ENCODE measurements around the gene TRPV4. TPM values are rescaled to one million over a fixed set of nuclear protein-coding genes. Genes with fewer than 3 reads are reported as not detected.
A peak's percentile ranks its signal among the peaks of the same experiment; 100 is the strongest.

TRPV4 gene
- total RNA-seq, 2 donors from 2014 or later, result not detected

DNA sequence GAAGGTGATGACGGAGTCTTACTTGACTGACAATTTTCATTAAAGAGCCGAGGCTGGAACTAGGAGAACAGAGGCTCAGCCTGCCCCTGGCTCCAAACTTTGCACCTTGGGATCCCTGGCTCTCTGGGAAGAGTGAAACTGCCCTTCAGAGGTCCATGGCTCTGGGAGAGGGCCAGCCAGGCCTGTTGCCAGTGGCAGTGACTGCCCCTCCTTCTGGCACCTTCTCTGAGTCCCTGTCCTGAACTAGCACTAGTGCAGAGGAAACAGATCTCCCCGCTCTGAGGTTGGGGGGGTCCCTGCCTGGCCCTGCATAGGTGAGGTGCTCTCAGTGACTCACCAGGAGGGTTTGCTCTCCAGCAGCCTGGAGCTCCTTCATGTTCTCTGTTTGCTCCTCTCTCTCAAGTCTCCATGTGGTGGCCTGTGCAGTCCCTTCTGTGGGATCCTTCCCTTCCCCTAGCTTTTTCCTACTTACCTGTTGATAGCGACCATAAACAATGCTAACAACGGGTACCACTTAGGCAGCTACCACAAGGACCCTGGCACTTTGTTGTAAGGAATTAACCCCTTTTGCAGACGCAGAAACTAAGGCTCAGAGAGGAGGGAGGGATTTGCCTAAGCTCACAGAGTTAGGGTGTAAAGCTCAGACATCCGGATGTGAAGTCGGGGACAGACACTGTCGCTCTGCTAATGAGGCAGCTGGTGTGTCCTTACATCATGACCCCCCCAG, 97.2 kb downstream of the TRPV4 start:
- ATAC-seq (no peak), DNase-seq (ENCODE audit: low spot score in 2 of 2) (peak in 1 of 2 donors; percentile 35)
- Mint-ChIP-seq H3K27ac (no peak overlapping the region), H3K36me3 (no peaks in the 10 kb centered on the region), H3K9me3 (no peaks in the 10 kb centered on the region)

DNA sequence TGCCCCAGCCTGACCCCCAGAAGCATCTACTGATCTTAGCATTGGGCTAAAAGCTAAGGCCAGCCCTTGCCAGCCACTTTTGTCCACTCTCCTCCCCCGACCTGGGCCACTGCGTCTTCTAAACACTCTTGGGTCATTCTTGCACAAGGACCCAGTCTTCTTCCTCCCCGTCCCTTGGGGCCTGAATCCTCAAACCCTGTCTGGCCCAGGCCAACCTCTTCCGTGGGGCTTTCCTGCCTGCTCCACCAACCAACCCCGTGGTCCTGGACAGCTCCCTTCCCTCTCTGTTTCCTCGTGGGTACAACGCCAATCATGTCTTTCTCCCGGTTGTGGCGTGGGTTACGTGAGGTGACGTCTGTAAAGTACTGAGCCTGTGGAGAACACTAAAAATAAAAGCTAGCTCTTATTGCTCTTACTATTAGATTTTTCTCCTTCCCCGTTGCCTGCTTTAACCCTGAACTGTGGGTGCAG, 98.1 kb downstream of the TRPV4 start:
- Mint-ChIP-seq H3K27ac (no peak overlapping the region), H3K36me3 (no peaks in the 10 kb centered on the region), H3K9me3 (no peaks in the 10 kb centered on the region)
- ATAC-seq (no peak), DNase-seq (ENCODE audit: low spot score in 2 of 2) (no peak)

- ATAC-seq, result no peak
- no peak overlapping the region for H3K27ac Mint-ChIP-seq
- no peaks in the 10 kb centered on the region for H3K9me3 Mint-ChIP-seq
- H3K36me3 Mint-ChIP-seq, result no peaks in the 10 kb centered on the region
- DNase-seq (ENCODE audit: low spot score in 2 of 2), result no peak
Observed at GRCh38 chr12:109734219-109735000, 98.8 kb downstream of the TRPV4 start.

Other genes with a start within 250 kb of the TRPV4 start
- gene FAM222A, start 119.6 kb downstream of the TRPV4 start, total RNA-seq, result 1 to 10 TPM in 1 of 2 donors, under 1 TPM in 1; 0.18 to 1.2 TPM
- 10 to 100 TPM; 22.2 to 24.9 TPM for gene GLTP, start 47.1 kb upstream of the TRPV4 start, total RNA-seq
- 10 to 100 TPM; 14.9 to 18.3 TPM for gene TCHP, start 66.9 kb upstream of the TRPV4 start, total RNA-seq
- gene GIT2, start 163.0 kb upstream of the TRPV4 start, total RNA-seq, result 10 to 100 TPM; 64.3 to 70.1 TPM
- 10 to 100 TPM; 64.7 to 65.2 TPM for gene ANKRD13A, start 166.0 kb upstream of the TRPV4 start, total RNA-seq
- gene C12orf76, start 215.1 kb upstream of the TRPV4 start, total RNA-seq, result 10 to 100 TPM in 1 of 2 donors, 1 to 10 TPM in 1; 6.4 to 12.7 TPM

Data from activated naive CD4-positive, alpha-beta T cell treated with anti-CD3 and anti-CD28 coated beads, Interleukin-2, amount 50 U/mL, for 72 hours (primary cell).